K562 (cell line): ENCODE data around the gene KCNN4. TPM values are rescaled to one million over a fixed set of nuclear protein-coding genes. Genes with fewer than 3 reads are reported as not detected.

Source experiments
- ARNT ChIP-seq, 2 experiments: fragments of 450-650 bp; IDR thresholded peaks; 2 replicates each; pipeline ENCODE4 v1.6.1; 2016; ENCODE audit warnings: mild to moderate bottlenecking in 1 of 2
- ELF4 ChIP-seq: fragments of 450-650 bp; formaldehyde crosslinking; IDR thresholded peaks from 2 replicates; pipeline ENCODE4 v1.4.0; 2022; ENCODE audit warnings: missing genetic modification characterization
- EZH2 ChIP-seq: IDR thresholded peaks from 2 replicates; pipeline ENCODE4 v1.6.1; 2012; ENCODE audit warnings: low read depth, mild to moderate bottlenecking, inconsistent platforms, low read length, borderline replicate concordance
- FOXM1 ChIP-seq, 2 experiments: fragments of 450-650 bp in 1 of 2; sonication (generic) in 1 of 2; formaldehyde crosslinking in 1 of 2; IDR thresholded peaks; 2 replicates each; pipeline versions ENCODE4 v1.6.1 to v1.9.0; 2017 to 2022; ENCODE audit warnings: low read depth in 2 of 2, mild to moderate bottlenecking in 2 of 2, missing genetic modification reagents in 1 of 2, moderate library complexity in 1 of 2
- HBP1 ChIP-seq: fragments of 450-650 bp; formaldehyde crosslinking; IDR thresholded peaks from 2 replicates; pipeline ENCODE4 v1.4.0; 2022; ENCODE audit warnings: missing genetic modification characterization
- HDAC1 ChIP-seq, 2 experiments: fragments of 450-650 bp; IDR thresholded peaks; 2 replicates each; pipeline ENCODE4 v1.6.1; 2016 to 2017; ENCODE audit warnings: inconsistent platforms in 1 of 2, mild to moderate bottlenecking in 1 of 2, moderate library complexity in 1 of 2
- HEY1 ChIP-seq: fragments of 250-450 bp; sonication (Bioruptor Pico); IDR thresholded peaks from 2 replicates; pipeline ENCODE4 v1.5.0; 2020; ENCODE audit warnings: mild to moderate bottlenecking, moderate library complexity, borderline replicate concordance
- LARP7 ChIP-seq: fragments of 450-650 bp; IDR thresholded peaks from 2 replicates; pipeline ENCODE4 v1.6.1; 2016
- MLLT1 ChIP-seq, 2 experiments: fragments of 450-650 bp; IDR thresholded peaks; 2 replicates each; pipeline ENCODE4 v1.6.1; 2016
- MNT ChIP-seq, 2 experiments: fragments of 450-650 bp; conservative IDR thresholded peaks; 2 replicates each; pipeline ENCODE4 v1.6.1; 2017; ENCODE audit warnings: mild to moderate bottlenecking in 2 of 2, moderate library complexity in 2 of 2
- NFRKB ChIP-seq: fragments of 450-650 bp; IDR thresholded peaks from 2 replicates; pipeline ENCODE4 v1.6.1; 2016; ENCODE audit warnings: low read depth
- PHB ChIP-seq: fragments of 250-450 bp; sonication (Bioruptor Pico); IDR thresholded peaks from 2 replicates; pipeline ENCODE4 v1.5.0; 2021
- POLR2A ChIP-seq: fragments of 450-650 bp; conservative IDR thresholded peaks from 2 replicates; pipeline ENCODE4 v1.6.1; 2016
- PRDM10 ChIP-seq: fragments of 450-650 bp; IDR thresholded peaks from 2 replicates; pipeline ENCODE4 v1.6.1; 2018; ENCODE audit not compliant: partially characterized antibody
- USF2 ChIP-seq: sonication (generic); formaldehyde crosslinking; IDR thresholded peaks from 2 replicates; pipeline ENCODE4 v1.5.0; 2020; ENCODE audit warnings: missing genetic modification reagents
- ZBTB2 ChIP-seq: fragments of 450-650 bp; IDR thresholded peaks from 2 replicates; pipeline ENCODE4 v1.6.1; 2016; ENCODE audit warnings: antibody characterized with exemption
- ZNF57 ChIP-seq: fragments of 450-650 bp; formaldehyde crosslinking; IDR thresholded peaks from 2 replicates; pipeline ENCODE4 v1.4.0; 2020; ENCODE audit warnings: mild to moderate bottlenecking, moderate library complexity
- ZNF830 ChIP-seq: fragments of 250-450 bp; sonication (Bioruptor Pico); IDR thresholded peaks from 2 replicates; pipeline ENCODE4 v1.5.0; 2021; ENCODE audit warnings: mild to moderate bottlenecking
- polyA plus RNA-seq, 8 experiments: library from polyadenylated mRNA; depleted of rRNA in 4 of 8; stranded (reverse) in 5 of 8; unstranded in 3 of 8; fragments of >200 nt; fragmentation: Nextera tagmentation in 2 of 8; fragmentation: Illumina TruSeq in 1 of 8; extraction: Ambion mirVana in 2 of 8; extraction: Trizol in 1 of 8; gene quantifications; 2 replicates each; pipeline versions ENCODE4 v1.2.1 to v1.2.3, GENCODE V29; 2011 to 2014; ENCODE audit warnings: inconsistent platforms in 1 of 8, missing spikeins in 1 of 8
- total RNA-seq, 7 experiments: library from RNA; depleted of rRNA in 6 of 7; stranded (reverse); fragments of >200 nt in 6 of 7; fragmentation: Illumina TruSeq in 2 of 7; extraction: Trizol in 2 of 7; gene quantifications; 2 replicates each; pipeline versions ENCODE4 v1.2.1 to v1.2.3, GENCODE V29; 2011 to 2021; ENCODE audit warnings: low replicate concordance in 1 of 7

The KCNN4 gene
- total and polyA plus RNA-seq, 9 of the 15 experiments (the other 6 are each of a cell fraction or from before 2014, with no cell fraction given) = 0.53 to 37.7 (median 25.9) TPM

- peak; percentile 66; the same call in 1 of the 2 replicates for TF ChIP-seq ZBTB2
- peak; percentile 68; the same call in 1 of the 2 replicates for TF ChIP-seq HBP1 (CRISPR knock-in tag)
- peak; percentile 67 to 70 for TF ChIP-seq MNT (conservative IDR thresholded peaks at IDR 0.05)
- peak in 1 of 2 experiments; percentile 43; a peak in 1 of 4 replicates for TF ChIP-seq ARNT (IDR thresholded peaks at IDR 0.05)
- TF ChIP-seq ZNF830 (CRISPR knock-in tag) = 0 out of 2 replicates have a peak, but pooled peaks have one; percentile 53
- TF ChIP-seq EZH2 = no peak
- TF ChIP-seq HDAC1 (IDR thresholded peaks at IDR 0.05) = peak in 1 of 2 experiments; percentile 55; a peak in 1 of 4 replicates
- 0 out of 2 replicates have a peak, but pooled peaks have one; percentile 9 for TF ChIP-seq ZNF57 (CRISPR knock-in tag)
- peak; percentile 87 for TF ChIP-seq POLR2A
- TF ChIP-seq HEY1 (CRISPR knock-in tag) = no peak
- TF ChIP-seq FOXM1 (IDR thresholded peaks at IDR 0.05; ENCODE audit: low read depth) = peak; percentile 77
- TF ChIP-seq FOXM1 (CRISPR knock-in tag; IDR thresholded peaks at IDR 0.05; ENCODE audit: low read depth) = no peak
- 0 out of 2 replicates have a peak, but pooled peaks have one; percentile 27 for TF ChIP-seq LARP7
- no peak for TF ChIP-seq ELF4 (CRISPR knock-in tag)
- peak; percentile 87 for TF ChIP-seq NFRKB
- no peak for TF ChIP-seq PRDM10
- 0 out of 4 replicates have a peak, but pooled peaks have one; percentile 0 to 64 for TF ChIP-seq MLLT1 (IDR thresholded peaks at IDR 0.05)
- TF ChIP-seq PHB (CRISPR knock-in tag) = peak; percentile 36; the same call in 1 of the 2 replicates
- peak; percentile 11; the same call in 1 of the 2 replicates for TF ChIP-seq USF2 (CRISPR knock-in tag)
These were observed 25.4 kb downstream of the KCNN4 start (continued) for GRCh38 chr19:43755256-43755801.
